HL-60 (cell line): ENCODE data around the gene FOXRED2.

Experiments used
- GABPA ChIP-seq: IDR thresholded peaks from 2 replicates; pipeline ENCODE4 v1.6.1; 2012; ENCODE audit warnings: low read depth
- POLR2AphosphoS5 ChIP-seq: IDR thresholded peaks from 2 replicates; pipeline ENCODE4 v1.6.1; 2012; ENCODE audit warnings: low read depth
- SPI1 ChIP-seq: IDR thresholded peaks from 2 replicates; pipeline ENCODE4 v1.6.1; 2012; ENCODE audit warnings: low read depth, mild to moderate bottlenecking, borderline replicate concordance
- TF ChIP-seq, protein P1 (sequence below): IDR thresholded peaks from one replicate; pipeline ENCODE4 v1.5.1; 2011; ENCODE audit warnings: low read length, control low read depth, inconsistent platforms; ENCODE audit not compliant: insufficient read depth
- TF ChIP-seq, protein P2 (sequence below): IDR thresholded peaks from 2 replicates; pipeline ENCODE4 v1.6.1; 2012; ENCODE audit warnings: low read depth; ENCODE audit not compliant: insufficient replicate concordance

DNA sequence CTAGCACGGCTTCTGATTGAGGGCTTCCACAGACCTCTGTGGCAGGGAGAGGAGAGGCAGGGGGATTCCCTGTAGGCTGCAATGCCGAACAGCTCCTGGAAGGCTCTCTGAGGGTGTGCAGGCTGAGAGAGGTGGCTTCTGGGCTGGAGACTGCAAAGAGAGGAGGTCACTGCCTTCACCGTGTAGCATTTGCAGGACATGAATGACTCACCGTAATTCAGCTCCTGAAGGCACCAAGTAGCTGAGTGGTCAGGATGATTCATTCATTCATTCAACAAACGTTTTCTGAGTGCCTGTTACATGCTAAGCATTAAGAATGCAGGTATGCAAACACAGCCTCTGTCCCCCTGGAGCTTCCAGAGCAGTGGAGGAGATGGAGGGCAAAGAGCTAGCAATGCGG, 40.1 kb upstream of the FOXRED2 start:
- TF ChIP-seq POLR2AphosphoS5 (no peak), SPI1 (no peak), GABPA (no peak)
- TF ChIP-seq, protein P1, sequence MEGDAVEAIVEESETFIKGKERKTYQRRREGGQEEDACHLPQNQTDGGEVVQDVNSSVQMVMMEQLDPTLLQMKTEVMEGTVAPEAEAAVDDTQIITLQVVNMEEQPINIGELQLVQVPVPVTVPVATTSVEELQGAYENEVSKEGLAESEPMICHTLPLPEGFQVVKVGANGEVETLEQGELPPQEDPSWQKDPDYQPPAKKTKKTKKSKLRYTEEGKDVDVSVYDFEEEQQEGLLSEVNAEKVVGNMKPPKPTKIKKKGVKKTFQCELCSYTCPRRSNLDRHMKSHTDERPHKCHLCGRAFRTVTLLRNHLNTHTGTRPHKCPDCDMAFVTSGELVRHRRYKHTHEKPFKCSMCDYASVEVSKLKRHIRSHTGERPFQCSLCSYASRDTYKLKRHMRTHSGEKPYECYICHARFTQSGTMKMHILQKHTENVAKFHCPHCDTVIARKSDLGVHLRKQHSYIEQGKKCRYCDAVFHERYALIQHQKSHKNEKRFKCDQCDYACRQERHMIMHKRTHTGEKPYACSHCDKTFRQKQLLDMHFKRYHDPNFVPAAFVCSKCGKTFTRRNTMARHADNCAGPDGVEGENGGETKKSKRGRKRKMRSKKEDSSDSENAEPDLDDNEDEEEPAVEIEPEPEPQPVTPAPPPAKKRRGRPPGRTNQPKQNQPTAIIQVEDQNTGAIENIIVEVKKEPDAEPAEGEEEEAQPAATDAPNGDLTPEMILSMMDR = no peak
- TF ChIP-seq, protein P2, sequence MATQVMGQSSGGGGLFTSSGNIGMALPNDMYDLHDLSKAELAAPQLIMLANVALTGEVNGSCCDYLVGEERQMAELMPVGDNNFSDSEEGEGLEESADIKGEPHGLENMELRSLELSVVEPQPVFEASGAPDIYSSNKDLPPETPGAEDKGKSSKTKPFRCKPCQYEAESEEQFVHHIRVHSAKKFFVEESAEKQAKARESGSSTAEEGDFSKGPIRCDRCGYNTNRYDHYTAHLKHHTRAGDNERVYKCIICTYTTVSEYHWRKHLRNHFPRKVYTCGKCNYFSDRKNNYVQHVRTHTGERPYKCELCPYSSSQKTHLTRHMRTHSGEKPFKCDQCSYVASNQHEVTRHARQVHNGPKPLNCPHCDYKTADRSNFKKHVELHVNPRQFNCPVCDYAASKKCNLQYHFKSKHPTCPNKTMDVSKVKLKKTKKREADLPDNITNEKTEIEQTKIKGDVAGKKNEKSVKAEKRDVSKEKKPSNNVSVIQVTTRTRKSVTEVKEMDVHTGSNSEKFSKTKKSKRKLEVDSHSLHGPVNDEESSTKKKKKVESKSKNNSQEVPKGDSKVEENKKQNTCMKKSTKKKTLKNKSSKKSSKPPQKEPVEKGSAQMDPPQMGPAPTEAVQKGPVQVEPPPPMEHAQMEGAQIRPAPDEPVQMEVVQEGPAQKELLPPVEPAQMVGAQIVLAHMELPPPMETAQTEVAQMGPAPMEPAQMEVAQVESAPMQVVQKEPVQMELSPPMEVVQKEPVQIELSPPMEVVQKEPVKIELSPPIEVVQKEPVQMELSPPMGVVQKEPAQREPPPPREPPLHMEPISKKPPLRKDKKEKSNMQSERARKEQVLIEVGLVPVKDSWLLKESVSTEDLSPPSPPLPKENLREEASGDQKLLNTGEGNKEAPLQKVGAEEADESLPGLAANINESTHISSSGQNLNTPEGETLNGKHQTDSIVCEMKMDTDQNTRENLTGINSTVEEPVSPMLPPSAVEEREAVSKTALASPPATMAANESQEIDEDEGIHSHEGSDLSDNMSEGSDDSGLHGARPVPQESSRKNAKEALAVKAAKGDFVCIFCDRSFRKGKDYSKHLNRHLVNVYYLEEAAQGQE = no peak
